Choroid plexus epithelial cell (primary cell): ENCODE measurements around the gene SLC11A1.

Experiments used
- DNase-seq: peaks from one replicate; pipeline ENCODE4 v3.0.0-alpha.2; 2010; ENCODE audit warnings: low read depth
- H3K4me3 ChIP-seq: 2 replicates; pipeline ENCODE4 v1.5.1; 2011; ENCODE audit warnings: low read depth, mild to moderate bottlenecking, control low read depth, low read length, moderate library complexity
- CTCF ChIP-seq: conservative IDR thresholded peaks from 2 replicates; pipeline ENCODE4 v1.5.1; 2011; ENCODE audit warnings: low read depth, mild to moderate bottlenecking, control low read depth, inconsistent platforms, low read length, moderate library complexity

SLC11A1 gene

GRCh38 chr2:218354045-218354444 lies 28.0 kb upstream of the SLC11A1 start:
- no peak for TF ChIP-seq CTCF
- DNase-seq, result no peak
- no peak overlapping the region for H3K4me3 ChIP-seq

GRCh38 chr2:218354850-218355443 lies 27.1 kb upstream of the SLC11A1 start:
- no peak overlapping the region for H3K4me3 ChIP-seq
- no peak for TF ChIP-seq CTCF
- DNase-seq, result no peak

GRCh38 chr2:218357236-218358177 lies 24.6 kb upstream of the SLC11A1 start:
- no peak for TF ChIP-seq CTCF
- H3K4me3 ChIP-seq, result no peak overlapping the region
- DNase-seq, result peak; percentile 45

GRCh38 chr2:218360453-218360852 lies 21.6 kb upstream of the SLC11A1 start:
- no peak for DNase-seq
- no peak overlapping the region for H3K4me3 ChIP-seq
- no peak for TF ChIP-seq CTCF

- no peak for TF ChIP-seq CTCF
- no peak overlapping the region for H3K4me3 ChIP-seq
- no peak for DNase-seq
Measured at GRCh38 chr2:218362606-218363005, 19.5 kb upstream of the SLC11A1 start.

GRCh38 chr2:218363736-218364135 lies 18.3 kb upstream of the SLC11A1 start:
- H3K4me3 ChIP-seq, result no peak overlapping the region
- DNase-seq, result no peak
- no peak for TF ChIP-seq CTCF
